Measurements from ENCODE around the gene HOMER2. TPM values are rescaled to one million over a fixed set of nuclear protein-coding genes. Genes with fewer than 3 reads are reported as not detected.
"Not testable (repeated sequence)": the region's sequence is repeated elsewhere in the genome, so short reads cannot be mapped to it uniquely, and the experiment has no call there.

HOMER2 gene
- total RNA-seq, 1 experiment from 2014 or later, result 14.2 TPM

GRCh38 chr15:82942691-82943090 is 9.8 kb downstream of the HOMER2 start:
- Histone ChIP-seq H3K79me2 (ENCODE audit: insufficient read depth, low read length) (0 out of 2 replicates have a peak, but pooled peaks cover 2% of the 10 kb centered on the region), H3K4me1 (ENCODE audit: insufficient read depth, low read length) (no peaks in the 10 kb centered on the region), H2AFZ (ENCODE audit: low read length) (no peak overlapping the region), H3K4me2 (ENCODE audit: insufficient read depth, insufficient read length, low read length) (no peak overlapping the region), H3K79me1 (ENCODE audit: insufficient read depth, low read depth, low read length, poor library complexity, severe bottlenecking) (no peaks in the 10 kb centered on the region), H3K14ac (ENCODE audit: insufficient read depth, low read length) (no peak overlapping the region), H2BK20ac (ENCODE audit: low read depth, low read length, poor library complexity, severe bottlenecking) (no peak overlapping the region), H4K8ac (replicated peaks; ENCODE audit: insufficient read length, low read depth, low read length) (no peak overlapping the region), H4K20me1 (ENCODE audit: control insufficient read depth, insufficient read depth, insufficient read length) (no peaks in the 10 kb centered on the region), H2AK5ac (ENCODE audit: insufficient read length, low read length) (no peak overlapping the region), H3K27ac (ENCODE audit: insufficient read length, low read depth, low read length) (no peak overlapping the region), H3K18ac (ENCODE audit: insufficient read length, low read depth, low read length) (no peak overlapping the region), H3K23me2 (ENCODE audit: insufficient read length, low read depth, low read length, poor library complexity, severe bottlenecking) (no peaks in the 10 kb centered on the region), H3K4ac (ENCODE audit: low read depth, low read length) (no peak overlapping the region), H2BK120ac (ENCODE audit: low read depth, low read length, poor library complexity, severe bottlenecking) (no peak overlapping the region), H4K5ac (ENCODE audit: insufficient read length, low read depth, low read length) (no peak overlapping the region), H2BK15ac (ENCODE audit: low read depth, low read length) (no peak overlapping the region), H3T11ph (ENCODE audit: low read length) (no peak overlapping the region), H4K91ac (ENCODE audit: insufficient read length, low read depth, low read length) (no peak overlapping the region), H3K27me3 (ENCODE audit: insufficient read depth, low read length) (no peaks in the 10 kb centered on the region), H3K9me3 (ENCODE audit: control insufficient read depth, low read depth, low read length) (no peaks in the 10 kb centered on the region), H3K9ac (ENCODE audit: extremely low read depth, insufficient read length, low read length) (no peak overlapping the region), H2BK5ac (ENCODE audit: insufficient read length, low read length) (no peak overlapping the region), H3K56ac (ENCODE audit: insufficient read length, low read depth, low read length) (no peak overlapping the region), H3K23ac (ENCODE audit: insufficient read length, low read depth, low read length) (no peak overlapping the region), H2BK12ac (ENCODE audit: insufficient read length, low read depth, low read length) (no peak overlapping the region)
- no peak overlapping the region for H3K27ac Mint-ChIP-seq
- WGBS (ENCODE audit: extremely low coverage, insufficient read length, low lambda C conversion rate), result no CpG with 5 or more reads among the region's 8 CpGs
- peaks cover 12% of the 10 kb centered on the region for H3K27me3 Mint-ChIP-seq (ENCODE audit: low read depth)
- peaks cover 5 to 6% of the 10 kb centered on the region in 2 experiments; a peak in 3 of 4 replicates for H3K4me1 Mint-ChIP-seq
- TF ChIP-seq, protein P1, sequence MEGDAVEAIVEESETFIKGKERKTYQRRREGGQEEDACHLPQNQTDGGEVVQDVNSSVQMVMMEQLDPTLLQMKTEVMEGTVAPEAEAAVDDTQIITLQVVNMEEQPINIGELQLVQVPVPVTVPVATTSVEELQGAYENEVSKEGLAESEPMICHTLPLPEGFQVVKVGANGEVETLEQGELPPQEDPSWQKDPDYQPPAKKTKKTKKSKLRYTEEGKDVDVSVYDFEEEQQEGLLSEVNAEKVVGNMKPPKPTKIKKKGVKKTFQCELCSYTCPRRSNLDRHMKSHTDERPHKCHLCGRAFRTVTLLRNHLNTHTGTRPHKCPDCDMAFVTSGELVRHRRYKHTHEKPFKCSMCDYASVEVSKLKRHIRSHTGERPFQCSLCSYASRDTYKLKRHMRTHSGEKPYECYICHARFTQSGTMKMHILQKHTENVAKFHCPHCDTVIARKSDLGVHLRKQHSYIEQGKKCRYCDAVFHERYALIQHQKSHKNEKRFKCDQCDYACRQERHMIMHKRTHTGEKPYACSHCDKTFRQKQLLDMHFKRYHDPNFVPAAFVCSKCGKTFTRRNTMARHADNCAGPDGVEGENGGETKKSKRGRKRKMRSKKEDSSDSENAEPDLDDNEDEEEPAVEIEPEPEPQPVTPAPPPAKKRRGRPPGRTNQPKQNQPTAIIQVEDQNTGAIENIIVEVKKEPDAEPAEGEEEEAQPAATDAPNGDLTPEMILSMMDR (conservative IDR thresholded peaks at IDR 0.05), result no peak
- no peaks in the 10 kb centered on the region for H3K36me3 Mint-ChIP-seq (ENCODE audit: insufficient read depth in 1 of 3, low read depth in 3 of 3)
- H3K9me3 Mint-ChIP-seq, result no peaks in the 10 kb centered on the region
- no peak for DNase-seq
- no peak overlapping the region for H3K4me3 Mint-ChIP-seq

DNA sequence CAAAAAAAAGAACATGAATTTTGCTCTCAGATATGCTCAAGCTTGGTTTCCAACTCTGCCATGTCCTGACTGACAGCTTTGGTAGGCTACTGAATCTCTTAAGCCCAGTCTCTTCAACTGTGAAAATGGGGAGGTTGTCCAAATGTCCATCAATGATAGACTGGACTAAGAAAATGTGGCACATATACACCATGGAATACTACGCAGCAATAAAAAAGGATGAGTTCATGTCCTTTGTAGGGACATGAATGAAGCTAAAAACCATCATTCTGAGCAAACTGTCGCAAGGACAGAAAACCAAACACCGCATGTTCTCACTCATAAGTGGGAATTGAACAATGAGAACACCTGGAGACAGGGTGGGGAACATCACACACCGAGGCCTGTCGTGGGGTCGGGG is 12.8 kb downstream of the HOMER2 start:
- H2BK20ac ChIP-seq (ENCODE audit: low read depth, low read length, poor library complexity, severe bottlenecking); H4K5ac ChIP-seq (ENCODE audit: insufficient read length, low read depth, low read length); H2BK12ac ChIP-seq (ENCODE audit: insufficient read length, low read depth, low read length); H2BK5ac ChIP-seq (ENCODE audit: insufficient read length, low read length); H4K91ac ChIP-seq (ENCODE audit: insufficient read length, low read depth, low read length); H3K56ac ChIP-seq (ENCODE audit: insufficient read length, low read depth, low read length); H4K20me1 ChIP-seq (ENCODE audit: control insufficient read depth, insufficient read depth, insufficient read length); H3K18ac ChIP-seq (ENCODE audit: insufficient read length, low read depth, low read length); H3K23me2 ChIP-seq (ENCODE audit: insufficient read length, low read depth, low read length, poor library complexity, severe bottlenecking); DNase-seq; H3K36me3 Mint-ChIP-seq (ENCODE audit: insufficient read depth in 1 of 3, low read depth in 3 of 3); H3K14ac ChIP-seq (ENCODE audit: insufficient read depth, low read length); H2BK15ac ChIP-seq (ENCODE audit: low read depth, low read length); H3K27me3 Mint-ChIP-seq (ENCODE audit: low read depth); H4K8ac ChIP-seq (replicated peaks; ENCODE audit: insufficient read length, low read depth, low read length); H3K23ac ChIP-seq (ENCODE audit: insufficient read length, low read depth, low read length); H3K9me3 Mint-ChIP-seq; H3K4me3 Mint-ChIP-seq; H3T11ph ChIP-seq (ENCODE audit: low read length); H3K9ac ChIP-seq (ENCODE audit: extremely low read depth, insufficient read length, low read length); H3K27ac ChIP-seq (ENCODE audit: insufficient read length, low read depth, low read length); H3K4ac ChIP-seq (ENCODE audit: low read depth, low read length); H3K9me3 ChIP-seq (ENCODE audit: control insufficient read depth, low read depth, low read length); H3K4me2 ChIP-seq (ENCODE audit: insufficient read depth, insufficient read length, low read length); H3K4me1 ChIP-seq (ENCODE audit: insufficient read depth, low read length); H3K79me2 ChIP-seq (ENCODE audit: insufficient read depth, low read length); H2BK120ac ChIP-seq (ENCODE audit: low read depth, low read length, poor library complexity, severe bottlenecking); H3K79me1 ChIP-seq (ENCODE audit: insufficient read depth, low read depth, low read length, poor library complexity, severe bottlenecking); H2AFZ ChIP-seq (ENCODE audit: low read length); H2AK5ac ChIP-seq (ENCODE audit: insufficient read length, low read length); H3K27ac Mint-ChIP-seq; H3K27me3 ChIP-seq (ENCODE audit: insufficient read depth, low read length): not testable (repeated sequence)
- WGBS (ENCODE audit: extremely low coverage, insufficient read length, low lambda C conversion rate), result no CpG with 5 or more reads among the region's 6 CpGs
- H3K4me1 Mint-ChIP-seq, result peaks cover 9 to 13% of the 10 kb centered on the region in 2 experiments; a peak in 3 of 4 replicates

Measured in H9 (cell line).